NCI-H2227 treated with DMSO at 0.1 percent for 48 hours (cell line): ENCODE data around the gene NUP188.
A peak's percentile ranks its signal among the peaks of the same experiment; 100 is the strongest.

ENCODE experiments used
- DNase-seq: peaks from one replicate; lab custom pipeline; 2025; lab: John Stamatoyannopoulos, UW

NUP188 gene

DNA sequence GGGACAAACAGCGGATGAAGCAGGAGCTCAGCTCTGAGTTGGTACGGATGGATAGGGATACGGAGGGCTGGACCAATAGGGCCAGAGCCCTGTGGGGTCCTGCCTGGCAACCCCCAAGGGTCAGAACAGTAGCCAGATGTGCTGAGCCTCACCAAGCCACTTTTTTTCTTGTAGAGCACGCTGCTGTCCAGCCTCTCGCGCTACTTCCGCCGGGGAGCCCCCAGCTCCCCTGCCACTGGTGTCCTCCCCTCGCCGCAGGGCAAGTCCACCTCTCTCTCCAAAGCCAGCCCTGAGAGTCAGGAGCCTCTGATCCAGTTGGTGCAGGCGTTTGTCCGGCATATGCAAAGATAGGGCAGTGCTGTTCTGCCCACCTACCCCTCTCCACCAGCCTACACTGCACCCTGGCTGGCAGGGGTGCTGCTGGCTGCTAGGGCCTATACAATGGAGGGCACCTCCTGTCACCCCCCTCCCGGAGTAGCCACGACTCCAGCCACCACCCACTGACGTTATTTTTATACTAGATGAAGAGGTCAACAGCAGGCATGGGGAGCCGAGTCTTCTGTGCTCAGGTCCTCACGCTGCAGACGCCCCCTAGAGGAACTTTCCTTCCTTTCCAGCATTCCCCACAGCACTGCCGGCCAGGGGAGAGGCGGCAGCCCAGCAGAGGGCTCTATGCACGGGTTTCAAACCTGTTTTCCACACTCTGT is 59.0 kb downstream of the NUP188 start:
- DNase-seq: peak; percentile 43

- no peak for DNase-seq
Observed at GRCh38 chr9:129007035-129007765, 59.7 kb downstream of the NUP188 start.

- DNase-seq: no peak
Observed at GRCh38 chr9:129007766-129008468, 60.4 kb downstream of the NUP188 start.

- DNase-seq: no peak
Observed at GRCh38 chr9:129008469-129008965, 61.0 kb downstream of the NUP188 start.

DNA sequence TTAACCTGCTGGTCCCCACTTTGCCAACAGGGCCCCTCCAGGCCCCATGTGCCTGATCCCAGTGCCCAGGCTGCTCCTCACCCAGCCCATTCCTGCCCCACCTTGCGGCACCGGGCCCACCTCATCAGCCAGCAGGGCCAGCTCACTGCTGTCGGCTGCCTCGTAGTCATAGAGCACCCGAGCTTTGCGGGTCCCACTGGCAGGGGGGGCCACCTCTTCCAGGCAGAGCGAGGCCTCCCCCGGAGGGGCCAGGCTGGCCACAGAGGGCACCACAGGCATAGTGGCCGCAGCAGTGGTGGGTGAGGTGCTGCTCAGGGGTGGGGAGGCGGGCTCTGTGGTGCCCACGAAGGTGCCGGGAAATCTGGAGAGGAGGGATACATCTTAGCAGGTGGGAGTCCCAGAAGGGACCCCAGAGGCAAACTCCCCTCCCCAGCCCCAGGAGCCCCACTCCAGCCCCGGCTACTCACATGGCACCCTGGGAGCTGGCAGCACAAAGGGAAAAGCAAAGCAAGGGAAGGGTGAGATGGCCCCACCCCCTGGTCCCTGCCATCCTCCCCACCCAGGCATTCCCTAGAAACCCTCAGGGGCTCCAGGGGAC is 61.6 kb downstream of the NUP188 start:
- no peak for DNase-seq

GRCh38 chr9:129009584-129010141 is 62.2 kb downstream of the NUP188 start:
- DNase-seq: no peak

DNA sequence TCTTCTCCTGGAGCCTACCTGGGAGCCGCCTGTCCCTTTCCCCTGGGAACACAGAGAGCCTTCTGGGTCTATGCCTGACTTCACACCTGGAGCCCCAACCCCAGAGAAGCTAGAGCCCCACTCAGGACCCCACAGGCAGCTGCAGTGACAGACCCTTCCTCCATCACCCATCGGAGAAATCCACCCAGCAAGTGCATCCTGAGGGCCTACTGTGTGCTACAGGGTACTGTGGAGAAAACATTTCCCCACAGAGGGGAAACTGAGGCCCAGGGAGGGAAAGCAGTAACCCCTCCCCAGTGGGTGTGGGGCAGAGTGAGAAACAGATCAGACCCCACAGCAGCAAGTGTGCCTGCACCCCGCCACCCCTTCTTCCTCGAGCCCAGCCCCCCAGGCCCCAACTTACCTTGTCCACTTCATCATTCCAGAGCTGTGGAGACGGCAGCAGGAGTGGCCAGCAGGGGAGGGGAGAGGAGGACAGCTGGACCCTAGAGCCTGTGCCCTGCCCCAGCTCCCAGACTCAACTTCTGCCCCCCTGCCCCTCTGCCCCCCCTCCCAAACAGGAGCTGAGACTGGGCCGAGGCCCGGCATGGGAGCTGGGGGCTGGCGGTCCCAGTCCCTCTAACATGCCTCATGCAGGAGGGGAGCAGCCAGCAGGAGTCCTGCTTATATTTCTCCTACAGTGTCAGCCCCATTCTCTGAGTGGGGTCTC is 62.9 kb downstream of the NUP188 start:
- no peak for DNase-seq

GRCh38 chr9:129011170-129011569 is 63.7 kb downstream of the NUP188 start:
- no peak for DNase-seq

- DNase-seq: no peak
Observed at GRCh38 chr9:129011761-129012181, 64.3 kb downstream of the NUP188 start.

DNA sequence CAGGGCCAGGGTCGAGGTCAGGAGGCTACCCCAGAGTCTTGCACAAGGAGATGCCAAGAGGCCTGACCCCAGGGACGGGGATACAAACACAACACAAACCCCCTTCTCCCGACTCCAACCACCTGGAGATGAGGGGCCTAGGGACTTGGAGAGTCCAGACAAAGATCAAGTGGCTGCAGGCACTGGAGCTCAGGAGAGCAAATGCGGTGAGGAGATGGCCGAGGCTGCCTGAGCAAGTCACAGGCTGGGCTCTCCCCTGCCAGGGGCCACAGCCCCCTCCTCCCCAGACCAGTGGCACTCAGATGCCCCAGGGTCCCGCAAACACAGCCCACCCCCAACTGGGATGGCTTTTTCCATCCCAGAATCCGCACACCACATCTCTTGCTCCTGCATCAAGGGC is 64.8 kb downstream of the NUP188 start:
- DNase-seq: no peak

- no peak for DNase-seq
Observed at GRCh38 chr9:129012893-129013448, 65.5 kb downstream of the NUP188 start.

GRCh38 chr9:129013674-129014073 is 66.2 kb downstream of the NUP188 start:
- DNase-seq: no peak

- no peak for DNase-seq
Observed at GRCh38 chr9:129014124-129014523, 66.6 kb downstream of the NUP188 start.

DNA sequence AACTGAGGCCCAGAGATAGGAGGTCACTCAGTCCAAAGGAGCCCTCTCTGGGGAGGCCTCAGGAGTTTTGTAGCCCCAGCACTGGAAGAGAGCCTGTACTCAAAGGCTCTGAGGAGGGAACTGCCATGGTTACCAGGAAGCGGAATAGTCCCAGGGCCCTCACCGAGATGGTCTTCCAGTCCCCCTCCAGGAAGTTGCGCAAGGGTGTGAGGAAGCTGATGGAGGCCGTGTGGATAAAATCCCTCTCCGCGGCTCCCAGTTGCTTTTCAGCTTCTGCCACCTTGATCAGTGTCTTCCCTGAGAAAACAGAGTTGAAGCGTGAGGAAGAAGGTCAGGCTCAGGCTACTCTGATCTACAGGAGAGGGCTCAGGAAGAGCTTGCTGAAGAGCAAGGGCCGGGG is 67.1 kb downstream of the NUP188 start:
- no peak for DNase-seq

GRCh38 chr9:129021091-129021490 is 73.6 kb downstream of the NUP188 start:
- DNase-seq: no peak

GRCh38 chr9:129022037-129022436 is 74.5 kb downstream of the NUP188 start:
- DNase-seq: no peak

DNA sequence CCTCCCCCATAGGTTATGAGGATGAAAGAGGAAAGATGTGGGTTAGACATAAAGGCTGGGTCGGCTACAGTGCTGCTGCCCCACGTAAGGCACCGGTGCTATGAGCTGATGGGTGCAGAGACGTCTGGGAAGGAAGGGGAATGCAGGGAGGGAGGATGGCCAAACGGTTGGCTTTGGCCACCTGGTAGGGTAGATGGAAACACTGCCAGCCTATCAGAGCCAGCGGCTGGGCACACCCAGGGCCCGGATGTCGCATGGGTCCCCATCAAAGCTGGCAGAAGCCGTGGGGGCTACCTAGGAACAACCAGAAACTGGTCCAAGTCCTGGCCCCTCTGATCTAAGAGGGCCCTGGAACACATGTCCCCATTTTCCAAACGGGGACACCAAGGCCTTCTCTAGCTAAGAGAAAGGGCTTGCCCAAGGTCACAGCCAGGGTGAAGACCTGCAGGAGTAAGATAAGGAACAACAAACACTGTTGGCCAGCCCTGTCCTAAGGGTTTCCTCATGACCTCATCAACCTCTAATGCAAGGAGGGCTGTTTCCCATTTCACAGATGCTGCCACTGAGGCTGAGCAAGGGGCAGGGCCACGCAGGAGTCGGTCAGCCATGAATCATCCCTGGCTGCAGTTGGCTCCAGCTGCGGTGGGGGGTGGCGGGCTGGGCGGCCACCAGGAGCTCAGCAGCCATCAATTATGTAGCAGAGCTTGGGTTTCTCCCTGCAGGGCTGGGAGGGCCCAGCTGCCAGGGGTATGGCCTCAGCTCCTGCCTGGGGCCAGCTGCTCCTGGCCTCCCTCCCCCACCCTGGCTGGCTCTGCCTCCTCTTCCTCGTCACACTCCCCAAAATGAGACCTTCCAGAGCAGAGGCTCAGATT is 75.8 kb downstream of the NUP188 start:
- peak; percentile 66 for DNase-seq

DNA sequence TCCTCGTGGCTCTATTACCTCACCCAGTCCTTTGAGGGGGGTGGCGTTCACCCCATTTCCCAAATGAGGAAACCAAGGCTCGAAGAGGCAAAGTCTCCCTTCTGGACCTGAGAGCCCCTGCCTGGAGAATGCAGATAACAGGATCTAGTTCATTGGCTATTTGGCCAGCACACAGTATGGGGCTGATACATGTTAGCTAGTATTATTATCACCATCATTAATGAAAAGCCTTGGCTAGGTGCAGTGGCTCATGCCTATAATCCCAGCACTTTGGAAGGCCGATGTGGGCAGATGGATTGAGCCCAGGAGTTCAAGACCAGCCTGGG is 76.4 kb downstream of the NUP188 start:
- no peak for DNase-seq

DNA sequence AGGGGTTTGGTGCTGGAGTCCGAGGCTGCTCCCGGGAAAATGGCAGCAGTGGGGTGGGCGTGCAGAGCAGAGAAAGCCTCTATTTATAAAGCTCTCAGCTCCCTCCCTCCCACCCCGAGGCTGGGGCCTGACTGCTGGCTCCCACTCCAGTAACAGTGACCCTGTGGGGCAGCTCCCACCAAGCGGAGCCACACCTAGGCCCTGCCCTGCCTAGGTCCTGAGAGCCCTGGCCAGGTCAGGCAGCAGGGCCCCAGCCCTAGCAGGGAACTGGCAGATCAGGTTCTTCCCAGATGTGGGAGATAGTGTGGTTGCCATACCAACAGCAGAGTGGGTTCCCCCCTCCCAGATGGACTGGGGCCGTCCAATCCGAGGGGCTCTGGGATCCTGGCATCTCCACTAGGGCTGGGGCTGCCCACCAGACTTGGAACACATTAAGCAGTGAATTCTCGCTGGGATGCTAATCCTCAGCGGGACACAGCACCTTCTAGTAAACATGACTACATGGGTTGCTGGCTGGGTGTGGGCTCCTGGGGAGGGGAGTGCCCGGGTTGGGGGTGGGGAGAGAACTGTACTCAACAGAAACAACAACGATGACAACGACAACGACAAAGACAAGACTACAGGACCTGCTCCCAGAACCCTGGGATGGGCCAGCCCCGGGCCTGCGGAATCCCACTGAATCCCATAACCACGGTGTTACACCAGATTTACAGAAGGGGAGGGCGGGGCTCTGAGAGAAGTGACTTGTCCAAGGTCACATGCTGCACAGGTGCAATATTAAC is 79.1 kb downstream of the NUP188 start:
- no peak for DNase-seq
